Loucy (cell line): ENCODE data around the gene SLC6A5.

ENCODE experiments used
- H2AFZ ChIP-seq: fragments of 200-600 bp; sonication (generic); 2 replicates; pipeline ENCODE4 v1.6.0; 2016; ENCODE audit warnings: antibody characterized with exemption, mild to moderate bottlenecking, low read length, moderate library complexity
- H3F3A ChIP-seq: fragments of 200-600 bp; 2 replicates; pipeline ENCODE4 v1.6.0; 2016; ENCODE audit warnings: antibody characterized with exemption, low read depth, mild to moderate bottlenecking
- H3K27me3 ChIP-seq: fragments of 200-600 bp; sonication (generic); 2 replicates; pipeline ENCODE4 v1.6.1; 2014; ENCODE audit warnings: low read length, mild to moderate bottlenecking; ENCODE audit not compliant: insufficient read depth, poor library complexity, severe bottlenecking
- H3K36me3 ChIP-seq: fragments of 200-600 bp; sonication (generic); 2 replicates; pipeline ENCODE4 v1.6.1; 2016; ENCODE audit warnings: low read length; ENCODE audit not compliant: insufficient read depth
- H3K4me1 ChIP-seq: fragments of 200-600 bp; sonication (generic); 2 replicates; pipeline ENCODE4 v1.5.1; 2014; ENCODE audit warnings: low read length, mild to moderate bottlenecking; ENCODE audit not compliant: insufficient read depth, poor library complexity, severe bottlenecking
- H3K4me2 ChIP-seq: fragments of 200-600 bp; sonication (generic); 2 replicates; pipeline ENCODE4 v1.6.0; 2014; ENCODE audit warnings: antibody characterized with exemption, low read length, low read depth, mild to moderate bottlenecking; ENCODE audit not compliant: poor library complexity, severe bottlenecking
- H3K4me3 ChIP-seq: fragments of 200-600 bp; sonication (generic); 2 replicates; pipeline ENCODE4 v1.5.1; 2014; ENCODE audit warnings: low read length, mild to moderate bottlenecking, mixed read lengths; ENCODE audit not compliant: poor library complexity, severe bottlenecking
- H3K79me2 ChIP-seq: fragments of 200-600 bp; sonication (generic); 2 replicates; pipeline ENCODE4 v1.6.1; 2014; ENCODE audit warnings: low read length; ENCODE audit not compliant: insufficient read depth
- H3K9ac ChIP-seq: fragments of 200-600 bp; sonication (generic); 2 replicates; pipeline ENCODE4 v1.6.0; 2014; ENCODE audit warnings: mild to moderate bottlenecking, low read depth, low read length, moderate library complexity; ENCODE audit not compliant: poor library complexity, severe bottlenecking
- H3K9me2 ChIP-seq: fragments of 200-600 bp; sonication (generic); replicated peaks from 2 replicates; pipeline ENCODE4 v1.6.1; 2016; ENCODE audit warnings: low read depth, low read length, mixed read lengths
- H3K9me3 ChIP-seq: fragments of 200-600 bp; sonication (generic); 2 replicates; pipeline ENCODE4 v1.6.1; 2014; ENCODE audit warnings: mild to moderate bottlenecking, antibody characterized with exemption, low read length, low read depth; ENCODE audit not compliant: insufficient read depth
- H4K20me1 ChIP-seq: fragments of 200-600 bp; sonication (generic); 2 replicates; pipeline ENCODE4 v1.6.0; 2014; ENCODE audit warnings: antibody characterized with exemption, low read length, mild to moderate bottlenecking; ENCODE audit not compliant: insufficient read depth, poor library complexity, severe bottlenecking
- CTCF ChIP-seq: fragments of 200-600 bp; sonication (generic); conservative IDR thresholded peaks from 2 replicates; pipeline ENCODE4 v1.5.1; 2014; ENCODE audit warnings: mild to moderate bottlenecking, antibody characterized with exemption, low read length
- EZH2phosphoT487 ChIP-seq: fragments of 200-600 bp; IDR thresholded peaks from 2 replicates; pipeline ENCODE4 v1.6.1; 2018; ENCODE audit warnings: antibody characterized with exemption, mild to moderate bottlenecking, moderate library complexity, borderline replicate concordance

Gene SLC6A5

GRCh38 chr11:20668844-20669819, 69.7 kb downstream of the SLC6A5 start, which contains the start of gene NELL1:
TSS of gene NELL1 (plus strand) at chr11:20669586.
- Histone ChIP-seq H3K36me3 (no peaks in the 10 kb centered on the region), H3K27me3 (no peaks in the 10 kb centered on the region), H3K79me2 (no peaks in the 10 kb centered on the region), H3K9me3 (no peaks in the 10 kb centered on the region), H3K9ac (no peak within 1 kb of the TSS), H2AFZ (no peak within 1 kb of the TSS), H4K20me1 (no peaks in the 10 kb centered on the region), H3K4me3 (no peak within 1 kb of the TSS), H3K9me2 (no peaks in the 10 kb centered on the region), H3K4me1 (no peaks in the 10 kb centered on the region), H3K4me2 (no peak within 1 kb of the TSS), H3F3A (no peaks in the 10 kb centered on the region)
- TF ChIP-seq CTCF = no peak
- no peak for TF ChIP-seq EZH2phosphoT487

GRCh38 chr11:20669820-20670684, 70.6 kb downstream of the SLC6A5 start:
- no peaks in the 10 kb centered on the region for H3K79me2 ChIP-seq
- no peak for TF ChIP-seq EZH2phosphoT487
- no peak for TF ChIP-seq CTCF
- H3K4me1 ChIP-seq = no peaks in the 10 kb centered on the region
- H3F3A ChIP-seq = no peaks in the 10 kb centered on the region
- no peaks in the 10 kb centered on the region for H3K9me3 ChIP-seq
- no peaks in the 10 kb centered on the region for H3K9me2 ChIP-seq
- H3K9ac ChIP-seq = no peak overlapping the region
- no peak overlapping the region for H2AFZ ChIP-seq
- no peaks in the 10 kb centered on the region for H3K36me3 ChIP-seq
- H3K27me3 ChIP-seq = no peaks in the 10 kb centered on the region
- no peaks in the 10 kb centered on the region for H4K20me1 ChIP-seq
- H3K4me2 ChIP-seq = no peak overlapping the region
- no peak overlapping the region for H3K4me3 ChIP-seq

GRCh38 chr11:20670932-20671403, 71.6 kb downstream of the SLC6A5 start:
- Histone ChIP-seq H3K27me3 (no peaks in the 10 kb centered on the region), H3K4me3 (no peak overlapping the region)

More at GRCh38 chr11:20670932-20671403, 71.6 kb downstream of the SLC6A5 start:
- H3K9me3 ChIP-seq = no peaks in the 10 kb centered on the region
- H3K4me2 ChIP-seq = no peak overlapping the region
- H2AFZ ChIP-seq = no peak overlapping the region
- H4K20me1 ChIP-seq = no peaks in the 10 kb centered on the region
- no peaks in the 10 kb centered on the region for H3F3A ChIP-seq
- TF ChIP-seq EZH2phosphoT487 (no peak), CTCF (no peak)
- H3K9me2 ChIP-seq = no peaks in the 10 kb centered on the region
- no peaks in the 10 kb centered on the region for H3K4me1 ChIP-seq
- H3K9ac ChIP-seq = no peak overlapping the region
- H3K36me3 ChIP-seq = no peaks in the 10 kb centered on the region
- H3K79me2 ChIP-seq = no peaks in the 10 kb centered on the region
